Limb (tissue), 2 donors: ENCODE results near the gene DSG3.

Source experiments
- DNase-seq, 2 donors: peaks; one replicate each; pipeline ENCODE4 v3.0.0-alpha.2; 2016; ENCODE audit errors: extremely low spot score in 2 of 2

DSG3 gene

DNA sequence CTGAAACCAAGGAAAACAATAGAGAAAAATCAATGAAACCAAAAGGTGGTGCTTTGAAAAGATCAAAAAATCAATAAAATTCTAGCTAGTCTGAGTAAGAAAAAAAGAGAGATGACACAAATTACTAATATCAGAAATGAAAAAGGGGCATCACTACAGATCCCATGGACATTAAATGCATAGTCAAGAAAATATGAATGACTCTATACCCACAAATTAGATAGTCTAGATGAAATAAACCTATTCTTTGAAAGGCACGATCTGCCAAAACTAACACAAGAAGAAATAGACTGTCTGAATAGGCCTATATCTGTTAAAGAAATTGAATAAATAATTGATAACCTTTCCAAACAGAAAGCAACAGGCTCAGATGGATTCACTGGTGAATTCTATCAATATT, 15.2 kb upstream of the DSG3 start:
- no peak for DNase-seq

DNA sequence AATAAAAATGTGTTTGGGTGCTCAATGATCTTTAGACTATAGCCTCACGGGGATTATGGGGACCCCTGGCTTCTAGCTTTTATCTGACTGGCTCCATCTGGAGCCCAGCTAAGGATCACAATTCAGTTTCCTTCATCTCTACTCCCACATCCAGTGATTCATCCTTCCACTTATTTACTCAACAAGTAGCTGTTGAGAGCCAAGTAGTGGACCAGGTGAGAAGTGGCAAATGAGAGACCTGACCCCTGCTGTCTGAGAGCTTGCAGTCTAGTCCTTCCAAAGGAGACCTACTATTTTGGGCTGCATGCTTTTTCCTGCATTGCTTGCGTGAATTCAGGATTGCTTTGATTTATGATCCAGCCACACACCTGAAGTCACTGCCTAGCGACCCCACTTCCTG, 10.7 kb upstream of the DSG3 start:
- no peak for DNase-seq

- no peak for DNase-seq
These were observed 9.1 kb upstream of the DSG3 start for GRCh38 chr18:31438402-31438801.

DNA sequence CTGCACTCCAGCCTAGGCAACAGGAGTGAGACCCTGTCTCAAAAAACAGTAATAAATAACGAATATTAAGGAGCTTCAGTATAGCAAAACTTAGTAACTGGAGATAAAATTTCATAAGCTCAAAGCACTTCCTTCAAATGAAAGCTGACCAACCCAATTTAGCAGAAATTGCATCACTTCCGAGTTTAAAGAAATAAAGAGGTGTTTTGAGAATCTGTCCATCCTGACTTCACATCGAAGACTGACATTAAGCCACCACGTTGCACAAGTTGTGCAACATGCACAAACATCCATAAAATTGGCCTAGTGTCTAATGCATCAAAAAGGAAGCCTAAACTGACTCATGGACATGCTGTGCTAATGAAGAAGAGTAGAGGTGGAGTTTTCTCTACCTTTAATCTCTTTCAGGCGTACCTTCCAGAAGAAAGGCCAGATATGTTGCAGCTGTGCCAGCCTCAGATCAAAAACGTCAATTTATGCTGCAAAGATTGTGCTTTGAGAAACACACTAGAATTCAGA, 7.7 kb upstream of the DSG3 start:
- DNase-seq = no peak

GRCh38 chr18:31440787-31441186, 6.8 kb upstream of the DSG3 start:
- no peak for DNase-seq

DNA sequence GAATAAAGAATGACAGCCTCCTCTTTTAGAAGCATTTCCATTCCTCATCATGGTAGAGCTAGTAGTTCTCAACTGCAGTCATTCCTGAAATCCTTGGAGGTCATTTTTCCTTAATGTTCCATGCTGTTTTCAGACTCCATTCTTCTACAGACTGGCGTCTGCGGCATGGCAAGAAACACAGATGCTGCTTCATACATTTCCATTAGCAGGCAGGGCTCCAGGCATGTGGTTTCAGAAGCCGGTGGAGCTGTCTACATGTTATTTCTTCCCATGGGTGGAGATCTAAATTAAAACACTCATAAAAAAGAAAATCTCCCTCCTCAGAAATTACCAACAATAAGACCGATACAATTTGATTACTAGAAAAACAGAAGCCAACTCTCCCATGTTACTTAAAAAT, 6.0 kb upstream of the DSG3 start:
- DNase-seq = no peak

DNA sequence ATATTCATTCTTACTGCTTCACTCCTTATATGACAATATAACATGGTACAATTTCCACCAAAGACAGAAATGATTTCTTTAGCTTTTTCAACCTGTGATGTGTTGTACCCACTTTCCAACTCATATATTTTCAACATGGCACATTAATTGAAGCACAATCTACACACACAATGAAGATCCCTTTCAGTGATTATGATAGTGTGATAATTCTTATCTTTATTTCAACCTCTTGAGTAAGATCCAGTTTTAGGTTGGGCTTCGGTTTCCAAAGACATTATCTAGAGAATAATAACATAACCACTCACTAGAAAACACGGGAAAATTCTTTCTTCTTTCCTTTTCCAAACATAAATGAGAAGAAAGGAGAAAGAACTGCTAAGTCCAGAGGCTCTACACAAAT, 3.4 kb upstream of the DSG3 start:
- DNase-seq = no peak

DNA sequence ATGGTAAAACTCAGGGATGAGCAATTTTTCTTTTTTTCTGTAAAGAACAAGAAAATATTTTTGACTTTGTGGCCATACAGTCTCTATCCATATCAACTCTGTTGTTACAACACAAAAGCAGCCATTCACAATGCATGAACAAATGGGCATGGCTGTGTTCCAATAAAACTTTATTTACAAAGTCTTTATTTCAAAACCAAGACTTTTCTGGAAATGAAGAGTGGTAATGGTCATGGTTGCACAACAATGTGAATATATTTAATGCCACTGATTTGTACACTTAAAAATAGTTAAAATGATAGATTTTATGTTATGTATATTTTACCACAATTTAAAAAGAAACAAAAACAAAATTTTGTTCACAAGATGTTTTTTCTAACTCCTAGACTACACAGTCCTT, 1.6 kb upstream of the DSG3 start:
- DNase-seq = no peak

GRCh38 chr18:31446854-31447253, 687 bp upstream of the DSG3 start:
- DNase-seq = no peak

- no peak for DNase-seq
These were observed 2.9 kb downstream of the DSG3 start for GRCh38 chr18:31450409-31450808.

- no peak for DNase-seq
These were observed 4.1 kb downstream of the DSG3 start for GRCh38 chr18:31451625-31452024.

- DNase-seq = no peak
These were observed 6.6 kb downstream of the DSG3 start for GRCh38 chr18:31454066-31454708.

GRCh38 chr18:31469629-31470028, 22.1 kb downstream of the DSG3 start:
- no peak for DNase-seq

- DNase-seq = no peak
These were observed 31.1 kb downstream of the DSG3 start for GRCh38 chr18:31478688-31479087.

- DNase-seq = no peak
These were observed 34.5 kb downstream of the DSG3 start for GRCh38 chr18:31482051-31482450.

GRCh38 chr18:31483396-31483795, 35.9 kb downstream of the DSG3 start:
- no peak for DNase-seq

DNA sequence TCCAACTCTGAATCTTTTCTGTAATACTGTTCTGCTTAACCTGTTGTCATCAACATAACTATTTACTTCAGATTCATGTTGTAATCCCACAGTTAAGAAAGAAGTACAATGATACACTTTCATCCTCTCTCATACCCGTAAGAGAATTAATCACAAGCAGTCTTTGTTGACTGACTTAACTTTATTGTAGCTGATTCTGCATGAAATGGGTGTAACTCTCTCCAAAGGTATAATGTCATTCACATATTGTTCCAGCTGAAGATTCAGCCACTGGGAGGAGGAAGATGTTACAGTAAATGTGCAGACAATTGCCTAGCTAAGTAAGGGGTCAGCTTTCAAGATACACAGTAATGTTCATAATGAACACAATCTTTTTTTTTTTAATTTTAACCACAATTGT, 36.9 kb downstream of the DSG3 start:
- no peak for DNase-seq

- no peak for DNase-seq
These were observed 38.6 kb downstream of the DSG3 start for GRCh38 chr18:31486165-31486564.

- no peak for DNase-seq
These were observed 39.9 kb downstream of the DSG3 start for GRCh38 chr18:31487246-31488015.

DNA sequence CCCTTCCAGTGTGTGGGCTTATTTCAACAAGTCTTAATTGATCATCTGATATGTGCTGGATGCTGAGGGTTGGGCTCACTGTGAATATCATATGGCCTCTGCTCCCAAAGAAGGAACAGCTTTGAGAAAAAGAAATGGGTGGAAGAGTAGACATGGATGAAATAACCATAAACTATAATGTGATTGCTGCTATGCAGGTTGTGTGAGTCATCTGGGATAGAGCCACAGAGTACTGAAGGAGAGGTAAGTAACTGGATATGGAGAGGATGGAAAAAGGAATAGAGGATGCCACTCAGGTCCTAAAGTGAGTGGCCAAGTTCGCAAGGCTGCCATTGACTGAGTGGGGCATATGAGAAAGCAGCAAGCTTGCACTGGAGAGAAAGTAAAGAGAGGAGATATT, 41.8 kb downstream of the DSG3 start:
- DNase-seq = no peak

- no peak for DNase-seq
These were observed 42.8 kb downstream of the DSG3 start for GRCh38 chr18:31490387-31490786.

DNA sequence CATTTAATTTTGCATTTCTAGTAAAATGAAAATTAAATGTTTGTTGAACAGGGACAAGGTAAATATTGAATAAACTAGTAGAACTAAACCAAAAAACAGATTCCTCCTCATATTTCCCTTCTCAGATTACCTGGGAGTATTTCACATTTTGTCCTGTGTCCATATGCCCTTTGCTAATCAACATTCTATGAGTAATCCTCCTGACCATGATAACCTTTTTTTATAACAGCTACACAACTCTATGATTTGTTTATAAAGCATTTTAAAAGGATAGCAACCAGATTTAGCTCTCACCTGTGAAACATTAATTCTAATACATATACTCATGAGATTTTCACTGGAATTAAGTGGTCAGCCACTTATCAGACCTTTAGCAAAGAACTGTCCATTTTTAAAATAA, 43.3 kb downstream of the DSG3 start:
- no peak for DNase-seq

DNA sequence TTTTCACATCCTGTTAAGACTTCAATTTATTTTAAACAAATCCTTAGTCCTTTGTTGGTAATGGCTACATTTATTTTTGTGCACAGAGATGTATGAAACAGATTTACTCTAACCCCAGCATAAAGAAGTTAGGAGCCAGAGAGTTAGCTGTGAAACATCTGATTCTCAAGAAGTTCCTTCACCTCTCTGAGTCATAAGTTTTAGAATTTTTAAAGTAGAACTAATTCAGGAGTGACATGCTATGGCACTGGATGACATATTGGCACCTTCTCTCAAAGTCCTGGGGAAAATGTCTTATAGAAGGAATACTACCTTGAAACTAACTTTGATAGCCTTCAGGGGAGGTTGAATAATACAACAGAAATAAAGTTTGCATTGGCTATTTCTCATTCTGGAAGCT, 44.0 kb downstream of the DSG3 start:
- DNase-seq = no peak
